GM19397 (cell line): ENCODE results near the gene CST1.
"Not testable (repeated sequence)": the region's sequence is repeated elsewhere in the genome, so short reads cannot be mapped to it uniquely, and the experiment has no call there.

Source experiments
- ATAC-seq: cut with Tn5 transposase; IDR thresholded peaks from one replicate; pipeline ENCODE4 v1.9.1; 2021; ENCODE audit warnings: mild to moderate bottlenecking, moderate library complexity; ENCODE audit not compliant: unreplicated experiment

Gene CST1

GRCh38 chr20:23750786-23751185 is at the start of gene CST1:
Gene CST1 (minus strand): TSS chr20:23750935. CDS start chr20:23750866, 69 bp downstream.
- not testable (repeated sequence) for ATAC-seq

GRCh38 chr20:23799216-23799847 is 48.6 kb upstream of the CST1 start:
- ATAC-seq = not testable (repeated sequence)

GRCh38 chr20:23795526-23795925 is 44.8 kb upstream of the CST1 start:
- no peak for ATAC-seq

GRCh38 chr20:23794841-23795240 is 44.1 kb upstream of the CST1 start:
- no peak for ATAC-seq

- ATAC-seq = no peak
These were observed 43.3 kb upstream of the CST1 start for GRCh38 chr20:23794065-23794464.

- no peak for ATAC-seq
These were observed 32.7 kb upstream of the CST1 start for GRCh38 chr20:23783447-23783846.

- ATAC-seq = no peak
These were observed 31.7 kb upstream of the CST1 start for GRCh38 chr20:23782366-23782983.

GRCh38 chr20:23778676-23779075 is 27.9 kb upstream of the CST1 start:
- not testable (repeated sequence) for ATAC-seq

- ATAC-seq = not testable (repeated sequence)
These were observed 26.6 kb upstream of the CST1 start for GRCh38 chr20:23777380-23777779.

- no peak for ATAC-seq
These were observed 25.5 kb upstream of the CST1 start for GRCh38 chr20:23776067-23776771.

- ATAC-seq = no peak
These were observed 23.3 kb upstream of the CST1 start for GRCh38 chr20:23774081-23774480.

- no peak for ATAC-seq
These were observed 22.8 kb upstream of the CST1 start for GRCh38 chr20:23773579-23773978.

- ATAC-seq = no peak
These were observed 22.4 kb upstream of the CST1 start for GRCh38 chr20:23773127-23773526.

- ATAC-seq = no peak
These were observed 21.3 kb upstream of the CST1 start for GRCh38 chr20:23772074-23772473.

GRCh38 chr20:23770384-23770783 is 19.6 kb upstream of the CST1 start:
- no peak for ATAC-seq

- not testable (repeated sequence) for ATAC-seq
These were observed 17.8 kb upstream of the CST1 start for GRCh38 chr20:23768520-23768919.

GRCh38 chr20:23766531-23766930 is 15.8 kb upstream of the CST1 start:
- ATAC-seq = no peak

- ATAC-seq = no peak
These were observed 14.8 kb upstream of the CST1 start for GRCh38 chr20:23765578-23765977.

- not testable (repeated sequence) for ATAC-seq
These were observed 13.9 kb upstream of the CST1 start for GRCh38 chr20:23764630-23765029.

GRCh38 chr20:23763345-23763744 is 12.6 kb upstream of the CST1 start:
- no peak for ATAC-seq

GRCh38 chr20:23759306-23759940 is 8.7 kb upstream of the CST1 start:
- no peak for ATAC-seq

GRCh38 chr20:23756792-23757191 is 6.1 kb upstream of the CST1 start:
- ATAC-seq = not testable (repeated sequence)
